Transverse colon (tissue), 4 donors: Measurements from ENCODE around the gene PCDHGA4. TPM values are rescaled to one million over a fixed set of nuclear protein-coding genes. Genes with fewer than 3 reads are reported as not detected.
"Not testable (repeated sequence)": the region's sequence is repeated elsewhere in the genome, so short reads cannot be mapped to it uniquely, and the experiment has no call there.

Source experiments
- DNase-seq: peaks from one replicate; pipeline ENCODE4 v3.0.0-alpha.2; 2019
- H3K27ac ChIP-seq, 4 donors: fragments of 200-600 bp; sonication (generic); 2 replicates each; pipeline ENCODE4 v1.5.1; 2016 to 2018; ENCODE audit warnings: inconsistent platforms in 4 of 4
- H3K27me3 ChIP-seq: fragments of 200-600 bp; sonication (generic); 2 replicates; pipeline ENCODE4 v1.5.1; 2017; ENCODE audit warnings: inconsistent platforms
- H3K36me3 ChIP-seq, 4 donors: fragments of 200-600 bp; sonication (generic); 2 replicates each; pipeline ENCODE4 v1.5.1; 2017 to 2019; ENCODE audit warnings: inconsistent platforms in 4 of 4
- H3K4me1 ChIP-seq, 4 donors: fragments of 200-600 bp; sonication (generic); 2 replicates each; pipeline ENCODE4 v1.5.1; 2017 to 2020; ENCODE audit warnings: inconsistent platforms in 4 of 4
- H3K4me3 ChIP-seq, 4 donors: fragments of 200-600 bp; sonication (generic); 1 replicate in 1 of 4; 2 replicates in 3 of 4; pipeline versions ENCODE4 v1.5.1 to v1.6.1; 2017 to 2019; ENCODE audit warnings: inconsistent platforms in 4 of 4
- H3K9me3 ChIP-seq, 2 donors: fragments of 200-600 bp; sonication (generic); 2 replicates each; pipeline ENCODE4 v1.5.1; 2017 to 2019; ENCODE audit warnings: inconsistent platforms in 2 of 2
- CTCF ChIP-seq, 5 experiments: fragments of 200-600 bp in 3 of 5; fragments of 450-650 bp in 2 of 5; sonication (generic) in 3 of 5; IDR thresholded peaks; 1 replicate in 2 of 5; 2 replicates in 3 of 5; pipeline ENCODE4 v1.5.1; 2016 to 2017; ENCODE audit warnings: antibody characterized with exemption in 5 of 5, inconsistent platforms in 3 of 5, mild to moderate bottlenecking in 2 of 5, moderate library complexity in 1 of 5
- EP300 ChIP-seq: sonication (generic); formaldehyde crosslinking; IDR thresholded peaks from one replicate; pipeline ENCODE4 v1.6.1; 2017; ENCODE audit warnings: antibody characterized with exemption, low read depth
- POLR2A ChIP-seq: fragments of 450-650 bp; IDR thresholded peaks from one replicate; pipeline ENCODE4 v1.6.1; 2016; ENCODE audit warnings: antibody characterized with exemption, mild to moderate bottlenecking, moderate library complexity
- POLR2AphosphoS5 ChIP-seq, 3 donors: sonication (generic); formaldehyde crosslinking; IDR thresholded peaks; one replicate each; pipeline ENCODE4 v1.6.1; 2016; ENCODE audit warnings: antibody characterized with exemption in 3 of 3
- WGBS, 2 donors: methylation state at CpG; one replicate each; pipeline ENCODE4 v1.1.5; 2018; ENCODE audit warnings: low coverage in 1 of 2; 5-methylcytosine and 5-hydroxymethylcytosine counted together
- in situ Hi-C, 4 donors: fragments of 200-750 bp; cut with MboI; loops; one replicate each; pipeline versions ENCODE4 v1.15.0 to v1.15.1; 2017; ENCODE audit warnings: low sequenced_read_pairs in 3 of 4, low pct_ligation_motif_present in 1 of 4, low pct_unique_long_range_greater_than_20kb in 1 of 4
- intact Hi-C: fragments of 100-400 bp; cut with DNase I; formaldehyde crosslinking; loops from one replicate; pipeline ENCODE4 v1.15.1; 2023; ENCODE audit warnings: low total_unique reads
- total RNA-seq, 4 donors: library from RNA; depleted of rRNA; stranded (reverse); fragments of >200 nt; gene quantifications; one replicate each; pipeline ENCODE4 v1.1.0, GENCODE V29; 2016

PCDHGA4 gene
- total RNA-seq, 4 donors from 2014 or later = 1.4 to 18.0 (median 1.6) TPM; not detected in 1

GRCh38 chr5:141383345-141383744, 28.5 kb downstream of the PCDHGA4 start:
- in situ Hi-C loops (loop anchor here in 1 of 4 donors (25.0 kb wide), 1 partner anchor 171 kb away; the partner anchor contains the start of genes PCDHB12, PCDHB13 and PCDHB14), intact Hi-C loops (no loop called here)
- TF ChIP-seq EP300 = no peak
- WGBS, 2 donors = 50 to 67% methylated on average over 8 to 21 of the region's 21 CpGs
- no peak for DNase-seq
- H3K27ac ChIP-seq = no peak overlapping the region
- H3K4me1 ChIP-seq = no peaks in the 10 kb centered on the region
- peaks cover 13% of the 10 kb centered on the region for H3K27me3 ChIP-seq
- H3K36me3 ChIP-seq = no peaks in the 10 kb centered on the region
- H3K4me3 ChIP-seq = no peak overlapping the region
- peaks cover 51 to 79% of the 10 kb centered on the region in 2 donors for H3K9me3 ChIP-seq

- H3K9me3 ChIP-seq = peaks cover 64 to 84% of the 10 kb centered on the region in 2 donors
- TF ChIP-seq CTCF (IDR thresholded peaks at IDR 0.05) = no peak
- TF ChIP-seq EP300 = no peak
- no peak for TF ChIP-seq POLR2AphosphoS5 (IDR thresholded peaks at IDR 0.05)
- TF ChIP-seq POLR2A = no peak
- no peaks in the 10 kb centered on the region for H3K36me3 ChIP-seq
- in situ Hi-C loops (loop anchor here in 1 of 4 donors (25.0 kb wide), 1 partner anchor 172 kb away; the partner anchor contains the start of genes PCDHB12, PCDHB13 and PCDHB14), intact Hi-C loops (no loop called here)
- H3K4me3 ChIP-seq = no peak overlapping the region
- no peaks in the 10 kb centered on the region for H3K4me1 ChIP-seq
- peaks cover 13% of the 10 kb centered on the region for H3K27me3 ChIP-seq
- no peak overlapping the region for H3K27ac ChIP-seq
- DNase-seq = no peak
- WGBS, 2 donors = 70 to 76% methylated on average over 2 to 42 of the region's 43 CpGs
Measured at GRCh38 chr5:141384471-141385267, 29.8 kb downstream of the PCDHGA4 start.

- intact Hi-C loops, H3K4me1 ChIP-seq, H3K36me3 ChIP-seq, DNase-seq, H3K27me3 ChIP-seq, H3K27ac ChIP-seq: not testable (repeated sequence)
- TF ChIP-seq CTCF (IDR thresholded peaks at IDR 0.05) = peak in 1 of 5 experiments; percentile 6
- H3K9me3 ChIP-seq = peaks cover 74 to 89% of the 10 kb centered on the region in 2 donors
- 43 to 44% methylated on average over 10 to 23 of the region's 40 CpGs for WGBS, 2 donors
- H3K4me3 ChIP-seq = peak within 1 kb of the TSS in 1 of 4 donors; percentile 21
- in situ Hi-C loops = loop anchor here in 1 of 4 donors (25.0 kb wide), 1 partner anchor 175 kb away; the partner anchor contains the start of genes PCDHB12, PCDHB13 and PCDHB14
Measured at GRCh38 chr5:141387557-141388311, 32.9 kb downstream of the PCDHGA4 start, which contains the start of gene PCDHGB4. TSS of gene PCDHGB4 (plus strand) at chr5:141387698. CDS start at chr5:141387885, 187 bp downstream.

- peaks cover 76 to 89% of the 10 kb centered on the region in 2 donors for H3K9me3 ChIP-seq
- H3K4me3 ChIP-seq = no peak overlapping the region
- no peaks in the 10 kb centered on the region for H3K4me1 ChIP-seq
- intact Hi-C loops = no loop called here
- H3K36me3 ChIP-seq = no peaks in the 10 kb centered on the region
- WGBS, 2 donors = 66 to 71% methylated on average over 6 to 10 of the region's 10 CpGs
- TF ChIP-seq POLR2AphosphoS5 (IDR thresholded peaks at IDR 0.05) = no peak
- no peak for TF ChIP-seq POLR2A
- no peak for TF ChIP-seq CTCF (IDR thresholded peaks at IDR 0.05)
- TF ChIP-seq EP300 = no peak
- DNase-seq = no peak
- peaks cover 8% of the 10 kb centered on the region for H3K27me3 ChIP-seq
- in situ Hi-C loops = loop anchor here in 1 of 4 donors (25.0 kb wide), 1 partner anchor 176 kb away; the partner anchor contains the start of genes PCDHB12, PCDHB13 and PCDHB14
- H3K27ac ChIP-seq = no peak overlapping the region
Measured at GRCh38 chr5:141388661-141389060, 33.8 kb downstream of the PCDHGA4 start.
